Measurements from ENCODE around the gene CELF5. TPM values are rescaled to one million over a fixed set of nuclear protein-coding genes. Genes with fewer than 3 reads are reported as not detected.

CELF5 gene
- total and polyA plus RNA-seq, 9 of the 15 experiments (the other 6 are each of a cell fraction or from before 2014, with no cell fraction given), result 0.01 to 0.56 (median 0.22) TPM

GRCh38 chr19:3210347-3211017 is 14.0 kb upstream of the CELF5 start (continued):
- TF ChIP-seq RREB1 (CRISPR knock-in tag; IDR thresholded peaks at IDR 0.05) (no peak), SMARCA5 (IDR thresholded peaks at IDR 0.05) (peak; percentile 99), ZC3H11A (IDR thresholded peaks at IDR 0.05; ENCODE audit: low read depth, low read length) (no peak), BCLAF1 (IDR thresholded peaks at IDR 0.05; ENCODE audit: borderline replicate concordance in 1 of 2, control insufficient read depth in 1 of 2, low read depth in 2 of 2, low read length in 1 of 2) (no peak), VEZF1 (CRISPR knock-in tag; IDR thresholded peaks at IDR 0.05) (no peak), L3MBTL2 (IDR thresholded peaks at IDR 0.05) (no peak), PHF20 (IDR thresholded peaks at IDR 0.05; ENCODE audit: partially characterized antibody) (peak; percentile 61), CHD4 (IDR thresholded peaks at IDR 0.05; ENCODE audit: insufficient read depth, insufficient replicate concordance, low read depth, low read length, poor library complexity, severe bottlenecking) (no peak), MBD2 (IDR thresholded peaks at IDR 0.05; ENCODE audit: borderline replicate concordance, low read depth) (no peak), ZNF121 (CRISPR knock-in tag; conservative IDR thresholded peaks at IDR 0.05) (no peak), RNF2 (IDR thresholded peaks at IDR 0.05) (no peak), U2AF2 (optimal IDR thresholded peaks at IDR 0.05; ENCODE audit: low read depth, low read length) (no peak), SREBF1 (IDR thresholded peaks at IDR 0.05; ENCODE audit: borderline replicate concordance, low read depth, low read length) (no peak), RAD21 (CRISPR knock-in tag; conservative IDR thresholded peaks at IDR 0.05 in 1 of 2, IDR thresholded peaks at IDR 0.05 in 1 of 2) (peak; percentile 29 to 60), DDX20 (tag; IDR thresholded peaks at IDR 0.05; ENCODE audit: low read depth) (no peak), CHD1 (IDR thresholded peaks at IDR 0.05; ENCODE audit: low read length) (no peak)

Measured in K562 (cell line).